Activated CD4-positive, alpha-beta T cell treated with anti-CD3 and anti-CD28 coated beads, Interleukin-10, Interleukin-2, amounts not matched to agents 100 ng/mL and 50 ng/mL, durations not matched to agents 16 hours and 8 hours (primary cell): ENCODE results near the gene SLC39A12.
"Not testable (repeated sequence)": the region's sequence is repeated elsewhere in the genome, so short reads cannot be mapped to it uniquely, and the experiment has no call there.

ENCODE experiments used
- DNase-seq: peaks from one replicate; pipeline ENCODE4 v3.0.0-alpha.2; 2020

The SLC39A12 gene

DNA sequence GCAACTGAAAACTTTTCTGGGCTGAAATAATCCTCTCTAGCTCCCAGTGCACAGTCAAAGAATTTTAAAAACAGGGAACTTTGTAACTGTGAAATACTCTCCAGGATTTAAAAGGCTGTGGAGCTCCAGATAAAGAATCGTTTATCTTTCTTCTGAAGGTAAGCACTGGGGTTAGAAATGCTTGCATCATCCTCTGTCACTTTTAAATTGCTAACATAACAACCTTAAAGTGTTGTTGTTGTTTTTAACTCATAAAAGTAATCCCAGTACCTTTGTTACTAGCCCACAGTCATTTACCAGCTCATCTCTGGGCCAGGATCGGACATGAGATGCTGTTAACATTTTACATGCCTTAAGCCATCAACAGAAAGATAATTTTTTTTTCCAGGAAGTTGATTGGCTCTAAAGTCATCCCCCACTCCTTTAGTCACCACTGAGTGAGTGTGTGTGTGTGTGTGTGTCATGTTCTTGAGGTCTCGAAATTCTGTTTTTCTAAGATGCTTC, at the start of gene SLC39A12:
Gene SLC39A12, plus strand, starts transcription at position 51 of the 504 bp plus-strand sequence. CDS start 1,359 bp downstream, outside the sequence.
- no peak for DNase-seq

DNA sequence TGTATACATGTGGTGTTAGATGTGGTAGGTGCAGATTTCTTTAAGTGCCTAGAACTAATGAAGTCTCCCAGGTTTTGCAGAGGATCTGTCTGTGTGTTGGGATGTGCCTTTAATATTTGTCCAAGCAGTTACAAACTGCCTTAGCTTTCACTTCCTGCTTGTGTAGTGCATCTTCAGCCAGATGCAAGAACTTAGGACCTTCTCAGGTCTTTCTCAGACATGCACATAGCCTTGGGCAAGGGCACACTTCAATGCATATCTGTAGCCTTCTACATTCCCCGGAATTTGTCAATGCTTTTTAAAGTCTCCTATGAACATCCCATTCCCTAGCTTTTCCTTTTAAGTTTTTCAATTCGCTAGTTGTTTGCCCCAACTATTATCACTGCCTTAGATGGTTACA, 47.2 kb upstream of the SLC39A12 start:
- DNase-seq = no peak

DNA sequence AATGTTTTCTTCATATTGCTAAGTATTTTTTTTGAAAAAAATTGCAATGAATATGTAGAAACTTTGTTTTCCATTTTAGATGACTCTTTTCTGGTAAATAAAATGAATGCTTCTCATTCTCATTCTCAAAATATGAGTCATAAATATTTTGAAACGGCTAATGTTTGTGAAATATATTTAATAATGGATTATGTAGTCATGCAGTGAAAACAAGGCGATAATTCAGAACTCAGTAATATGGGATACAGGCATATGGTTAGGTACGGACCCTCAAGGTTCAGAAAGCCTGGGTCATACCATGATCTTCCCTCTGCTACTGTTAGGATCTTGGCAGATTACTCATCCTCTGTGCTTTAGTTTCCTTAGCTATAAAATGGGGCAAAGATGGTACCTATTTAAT, 46.2 kb upstream of the SLC39A12 start:
- DNase-seq = no peak

- DNase-seq = no peak
Measured at GRCh38 chr10:17906002-17906401, 45.7 kb upstream of the SLC39A12 start.

GRCh38 chr10:17907641-17908040, 44.1 kb upstream of the SLC39A12 start:
- DNase-seq = no peak

- DNase-seq = peak; percentile 39
Measured at GRCh38 chr10:17910125-17910789, 41.5 kb upstream of the SLC39A12 start.

DNA sequence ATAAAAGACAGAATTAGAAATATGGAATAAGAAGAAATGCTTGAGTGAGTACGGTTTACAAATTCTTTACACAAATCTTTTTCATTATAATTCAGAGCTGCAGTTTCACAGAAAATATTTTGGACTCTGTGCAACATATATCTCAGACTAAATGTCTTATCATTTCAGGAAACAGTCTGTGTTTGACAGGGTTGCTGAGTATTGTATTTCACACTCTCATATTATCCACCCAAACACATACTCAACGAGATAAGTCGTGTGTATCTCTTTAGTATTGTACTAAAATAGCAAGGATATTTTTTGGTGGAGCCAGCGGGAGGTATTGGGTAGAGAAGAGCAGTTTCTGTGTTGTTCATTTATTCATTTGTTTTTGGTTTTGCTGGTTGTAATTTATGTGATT, 39.0 kb upstream of the SLC39A12 start:
- DNase-seq = no peak

DNA sequence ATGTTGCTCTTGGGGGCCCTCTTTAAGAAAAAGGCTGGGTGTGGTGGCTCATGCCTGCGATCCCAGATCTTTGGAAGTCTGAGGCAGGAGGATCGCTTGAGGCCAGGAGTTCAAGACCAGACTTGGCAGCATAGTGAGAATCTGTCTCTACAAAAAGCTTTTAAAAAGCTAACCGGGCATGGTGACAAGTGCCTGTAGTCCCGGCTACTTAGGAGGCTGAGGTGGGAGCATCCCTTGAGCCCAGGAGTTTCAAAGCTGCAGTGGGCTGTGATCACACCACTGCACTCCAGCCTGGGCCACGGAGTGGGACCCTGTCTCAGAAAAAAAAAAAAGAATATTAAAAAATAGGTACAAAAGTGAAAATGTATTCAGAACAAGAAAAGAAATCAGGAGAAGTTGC, 38.1 kb upstream of the SLC39A12 start:
- no peak for DNase-seq

DNA sequence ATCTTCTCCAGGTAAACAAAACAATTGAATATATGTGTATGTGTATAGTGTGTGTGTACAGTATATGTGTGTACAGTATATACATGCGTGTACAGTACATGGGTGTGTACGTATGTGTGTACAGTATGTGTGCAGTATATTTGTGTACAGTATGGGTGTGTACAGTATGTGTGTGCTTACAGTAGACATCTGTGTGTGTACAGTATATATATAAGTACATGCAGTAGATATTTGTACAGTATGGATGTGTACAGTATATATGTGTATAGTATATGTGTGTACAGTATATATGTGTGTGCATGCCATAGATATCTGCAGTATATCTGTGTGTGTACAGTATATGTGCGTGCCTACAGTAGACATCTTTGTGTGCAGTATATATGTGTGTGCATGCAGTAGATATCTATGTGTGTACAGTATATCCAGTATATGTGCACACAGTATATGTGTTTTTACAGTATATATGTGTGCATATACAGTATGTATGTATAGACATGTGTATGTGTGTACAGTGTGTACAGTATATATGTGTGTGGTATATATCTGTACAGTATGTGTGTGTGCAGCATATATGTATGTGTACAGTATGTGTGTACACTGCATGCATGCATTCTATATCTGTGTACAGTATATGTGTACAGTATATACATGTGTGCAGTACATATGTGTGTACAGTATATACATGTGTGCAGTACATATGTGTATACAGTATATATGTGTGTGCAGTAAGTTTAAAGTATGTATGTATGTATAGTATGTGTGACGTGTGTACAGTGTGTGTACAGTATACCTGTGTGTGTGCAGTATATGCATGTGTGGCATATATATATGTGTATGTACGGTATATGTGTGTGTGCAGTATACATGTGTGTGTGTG, 37.3 kb upstream of the SLC39A12 start:
- DNase-seq = no peak

DNA sequence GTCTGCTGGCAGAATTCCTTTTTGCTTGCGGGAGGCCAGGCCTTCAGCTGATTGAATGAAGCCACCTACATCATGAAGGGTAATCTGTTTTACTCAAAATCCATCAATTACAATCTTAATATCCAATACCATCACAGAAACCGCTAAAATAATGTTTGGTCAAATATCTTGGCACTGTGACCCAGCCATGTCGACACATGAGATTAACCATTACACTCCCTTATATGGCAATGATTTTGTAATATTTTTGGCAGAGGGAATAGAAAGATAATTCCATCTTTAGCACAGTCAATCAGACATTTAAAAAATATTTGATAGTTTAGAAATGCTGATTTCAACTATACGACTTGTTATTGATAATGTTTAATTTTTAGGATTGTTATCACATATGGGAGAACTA, 36.5 kb upstream of the SLC39A12 start:
- no peak for DNase-seq

DNA sequence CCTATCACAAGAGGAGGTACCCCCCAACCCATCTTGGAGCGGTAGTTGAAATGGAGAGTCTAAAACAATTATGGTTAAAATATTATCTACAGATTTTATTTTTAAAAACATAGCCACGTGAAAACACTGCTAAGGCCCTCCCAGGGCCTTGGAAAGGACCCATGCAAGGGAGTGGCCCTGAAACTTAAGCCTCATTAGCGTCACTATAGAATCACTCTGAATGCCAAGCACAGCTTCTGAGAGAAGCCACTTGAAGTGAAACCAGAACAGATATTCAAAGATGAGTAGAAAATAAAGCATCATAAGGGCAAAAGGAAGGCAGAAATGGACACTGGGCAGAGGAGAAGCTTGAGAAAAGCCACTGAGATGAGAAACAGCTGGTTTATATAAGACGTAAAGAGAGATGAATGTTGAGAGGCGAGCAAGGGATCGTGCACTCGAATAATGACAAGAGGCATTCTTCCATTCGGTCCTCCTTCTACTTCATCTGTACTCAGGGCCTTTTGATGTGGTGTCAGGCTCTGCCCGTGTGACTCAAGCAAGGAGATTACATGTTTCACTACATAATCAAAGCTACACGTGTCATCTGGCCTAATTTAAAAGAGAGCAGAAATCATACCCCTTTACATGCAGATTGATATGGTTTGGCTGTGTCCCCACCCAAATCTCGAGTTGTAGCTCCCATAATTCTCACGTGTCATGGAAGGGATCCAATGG, 33.4 kb upstream of the SLC39A12 start:
- no peak for DNase-seq

DNA sequence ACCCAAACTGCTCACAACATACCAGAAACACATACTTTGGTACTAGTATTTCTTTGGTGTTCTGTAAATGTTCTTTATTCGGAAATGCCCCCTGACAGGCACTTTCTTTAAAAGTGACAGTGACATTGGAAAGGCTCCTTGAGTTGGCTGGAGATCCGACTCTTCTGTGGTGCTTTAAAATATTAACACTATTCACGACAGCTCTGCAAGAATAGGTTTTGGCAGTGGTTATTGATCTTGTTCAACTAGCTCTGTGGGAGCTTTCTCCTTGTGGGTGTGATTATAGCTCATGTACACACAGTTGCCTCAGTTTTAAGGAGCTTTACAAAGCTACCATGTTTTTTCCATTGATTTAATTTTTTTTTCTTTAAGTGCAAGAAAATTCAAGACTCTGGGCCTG, 30.3 kb upstream of the SLC39A12 start:
- no peak for DNase-seq

- DNase-seq = no peak
Measured at GRCh38 chr10:17923728-17924127, 28.0 kb upstream of the SLC39A12 start.

GRCh38 chr10:17943033-17943745, 8.5 kb upstream of the SLC39A12 start:
- DNase-seq = no peak

GRCh38 chr10:17950269-17950668, 1.4 kb upstream of the SLC39A12 start:
- not testable (repeated sequence) for DNase-seq

- DNase-seq = no peak
Measured at GRCh38 chr10:17950726-17951125, 992 bp upstream of the SLC39A12 start.

GRCh38 chr10:17954372-17954771, 2.7 kb downstream of the SLC39A12 start:
- not testable (repeated sequence) for DNase-seq

DNA sequence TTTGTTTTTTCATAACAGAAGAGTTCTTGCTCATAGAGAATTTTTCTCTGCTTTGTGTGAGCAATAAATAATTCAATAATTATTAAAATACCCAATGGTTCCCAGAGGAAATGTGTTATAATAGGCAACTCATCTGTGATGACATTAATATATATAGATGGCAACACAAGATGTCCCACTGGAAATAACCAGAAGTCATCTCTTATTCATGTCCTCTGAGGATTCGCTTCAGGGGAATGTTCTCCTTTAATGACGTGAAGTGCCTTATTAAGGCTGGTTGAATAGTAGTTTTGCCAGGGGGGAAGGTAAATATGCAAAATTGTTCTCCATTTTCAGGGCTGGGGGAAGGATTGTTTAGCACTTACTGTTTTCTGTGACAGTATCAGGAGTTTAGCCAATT, 3.1 kb downstream of the SLC39A12 start:
- DNase-seq = no peak

DNA sequence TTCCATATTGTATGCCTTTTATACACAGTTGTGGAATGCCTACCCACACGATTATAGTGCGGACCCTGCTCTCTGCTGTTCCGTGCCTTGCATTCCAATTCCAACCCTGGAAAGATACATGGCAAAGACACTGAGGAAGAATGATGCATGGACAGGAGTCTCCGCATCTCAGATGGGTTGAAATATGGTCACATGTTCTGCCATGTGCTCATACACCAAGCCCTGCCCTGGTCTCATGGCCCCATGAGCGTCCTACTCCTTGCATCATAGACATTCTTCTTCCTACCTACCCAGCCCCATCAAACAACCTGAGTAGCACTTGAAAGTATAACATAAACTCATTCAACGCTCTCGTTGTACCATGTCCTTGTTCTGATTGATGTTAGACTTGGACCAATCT, 6.3 kb downstream of the SLC39A12 start:
- no peak for DNase-seq

DNA sequence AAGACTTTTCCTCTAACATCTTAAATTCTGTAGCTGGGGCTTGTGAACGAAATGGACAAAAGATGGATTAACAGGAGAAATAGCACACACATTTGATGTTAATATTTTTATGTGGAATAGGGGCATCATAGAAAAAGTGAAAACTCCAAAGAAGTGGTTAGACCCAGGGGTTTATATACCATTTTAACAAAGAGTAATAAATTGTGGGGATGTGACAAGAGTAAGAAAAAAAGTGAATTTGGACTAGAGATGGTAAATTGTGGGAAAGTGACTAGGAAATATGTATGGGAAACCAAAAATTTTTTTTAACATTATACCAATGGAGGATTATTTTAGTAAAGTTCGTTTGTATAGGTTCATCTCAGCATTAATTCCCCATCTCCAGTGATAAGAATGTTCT, 8.2 kb downstream of the SLC39A12 start:
- DNase-seq = no peak

DNA sequence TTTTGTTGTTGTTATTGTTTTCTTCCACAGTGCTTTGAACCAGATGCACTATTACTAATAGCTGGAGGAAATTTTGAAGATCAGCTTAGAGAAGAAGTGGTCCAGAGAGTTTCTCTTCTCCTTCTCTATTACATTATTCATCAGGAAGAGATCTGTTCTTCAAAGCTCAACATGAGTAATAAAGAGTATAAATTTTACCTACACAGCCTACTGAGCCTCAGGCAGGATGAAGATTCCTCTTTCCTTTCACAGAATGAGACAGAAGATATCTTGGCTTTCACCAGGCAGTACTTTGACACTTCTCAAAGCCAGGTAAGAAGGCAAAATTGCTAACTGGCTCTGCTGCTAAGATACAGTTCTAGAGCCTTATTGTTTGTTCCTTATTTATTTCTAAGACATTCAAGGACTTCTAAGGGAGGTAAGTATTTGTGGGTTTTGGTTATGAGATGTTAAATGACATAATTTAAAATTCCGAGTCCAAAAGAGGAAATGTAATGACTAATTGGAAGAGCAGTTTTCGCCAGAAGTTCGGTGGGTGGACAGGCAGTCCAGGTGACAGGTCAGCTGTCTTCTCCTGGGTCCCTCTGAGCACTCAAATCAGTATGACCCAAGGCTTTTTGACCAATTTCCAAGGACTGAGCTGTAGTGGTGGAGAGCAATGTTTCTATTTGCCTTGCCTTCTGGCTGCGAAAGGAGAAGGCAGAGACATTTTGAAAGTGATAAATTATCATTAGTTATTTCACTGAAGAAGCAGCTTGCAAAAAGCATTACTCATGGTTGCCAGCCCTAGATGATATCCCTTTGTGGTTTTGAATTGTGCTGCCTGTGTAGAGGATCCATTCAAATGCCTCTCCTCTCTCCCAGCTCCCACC, 10.1 kb downstream of the SLC39A12 start:
- DNase-seq = no peak

DNA sequence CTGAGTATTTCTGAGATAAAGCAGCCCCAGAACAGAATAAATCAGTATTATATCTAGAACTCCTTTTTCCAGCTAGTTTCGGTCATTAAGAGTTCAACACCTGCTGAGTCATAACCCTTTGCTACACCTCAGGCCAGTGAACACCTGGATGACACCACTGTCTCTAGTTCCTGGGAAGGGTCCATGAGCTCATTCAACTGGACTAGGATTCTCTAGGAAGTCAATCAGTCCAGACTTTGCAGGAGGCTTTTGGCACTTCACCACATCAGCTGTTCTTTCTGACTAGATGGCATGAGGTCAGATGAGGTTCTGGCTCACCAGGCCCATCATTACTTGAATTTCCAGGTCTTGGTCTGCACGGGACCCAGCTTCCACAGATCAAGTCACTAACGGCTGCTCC, 11.7 kb downstream of the SLC39A12 start:
- no peak for DNase-seq
